SK-N-SH (cell line): ENCODE measurements around the gene ART1. TPM values are rescaled to one million over a fixed set of nuclear protein-coding genes. Genes with fewer than 3 reads are reported as not detected.

Experiments used
- CTCF ChIA-PET: fragments of 300-600, 350-600 bp; formaldehyde crosslinking; extraction: SDS; loops from one replicate; lab custom pipeline; 2021; lab: Yijun Ruan, JAX
- POLR2A ChIA-PET: fragments of 350-600 bp; sonication (Branson Sonifier 250); formaldehyde crosslinking; extraction: SDS; loops from one replicate; lab custom pipeline; 2020; ENCODE audit warnings: antibody characterized with exemption, inconsistent platforms; lab: Yijun Ruan, JAX
- DNase-seq: peaks from one replicate; pipeline ENCODE4 v3.0.0; 2012
- H2AFZ ChIP-seq: fragments of 200-600 bp; sonication (generic); 2 replicates; pipeline ENCODE4 v1.8.1; 2016; ENCODE audit warnings: antibody characterized with exemption, mild to moderate bottlenecking, low read depth
- H3F3A ChIP-seq: fragments of 200-600 bp; sonication (generic); replicated peaks from 2 replicates; pipeline ENCODE3; 2016; ENCODE audit warnings: antibody characterized with exemption, mild to moderate bottlenecking; ENCODE audit not compliant: insufficient read depth
- H3K27ac ChIP-seq, 2 experiments: fragments of 200-500 bp in 1 of 2; fragments of 200-600 bp in 1 of 2; sonication (Bioruptor generic) in 1 of 2; sonication (generic), shearing (Covaris generic) in 1 of 2; 2 replicates each; pipeline versions ENCODE4 v1.5.1 to v1.6.1; 2014 to 2016; ENCODE audit warnings: low read depth in 2 of 2, inconsistent platforms in 1 of 2, low read length in 1 of 2, mild to moderate bottlenecking in 1 of 2, mixed read lengths in 1 of 2
- H3K27me3 ChIP-seq: fragments of 200-600 bp; sonication (generic), shearing (Covaris generic); 2 replicates; pipeline ENCODE4 v1.6.1; 2016; ENCODE audit warnings: mixed run types; ENCODE audit not compliant: insufficient read depth
- H3K36me3 ChIP-seq, 2 experiments: fragments of 200-500 bp in 1 of 2; fragments of 200-600 bp in 1 of 2; sonication (Bioruptor generic) in 1 of 2; sonication (generic) in 1 of 2; replicated peaks in 1 of 2; 2 replicates each; pipeline versions ENCODE3 to v1.5.1; 2014 to 2016; ENCODE audit warnings: low read length in 1 of 2, mild to moderate bottlenecking in 1 of 2; ENCODE audit not compliant: insufficient read depth in 2 of 2, control insufficient read depth in 1 of 2
- H3K4me1 ChIP-seq, 2 experiments: fragments of 200-500 bp in 1 of 2; fragments of 200-600 bp in 1 of 2; sonication (Bioruptor generic) in 1 of 2; sonication (generic), shearing (Covaris generic) in 1 of 2; 2 replicates each; pipeline versions ENCODE4 v1.5.1 to v1.6.1; 2014 to 2016; ENCODE audit warnings: low read depth in 1 of 2, low read length in 1 of 2, mixed run types in 1 of 2; ENCODE audit not compliant: insufficient read depth in 2 of 2, control insufficient read depth in 1 of 2
- H3K4me2 ChIP-seq: fragments of 200-600 bp; sonication (generic), shearing (Covaris generic); 2 replicates; pipeline ENCODE4 v1.6.1; 2017; ENCODE audit warnings: mixed run types
- H3K4me3 ChIP-seq, 2 experiments: fragments of 200-500 bp in 1 of 2; fragments of 200-600 bp in 1 of 2; sonication (Bioruptor generic) in 1 of 2; sonication (generic), shearing (Covaris generic) in 1 of 2; 2 replicates each; pipeline versions ENCODE4 v1.5.1 to v1.8.1; 2014 to 2016; ENCODE audit warnings: low read depth in 2 of 2, inconsistent platforms in 1 of 2, low read length in 1 of 2, mild to moderate bottlenecking in 1 of 2, mixed read lengths in 1 of 2, moderate library complexity in 1 of 2
- H3K79me2 ChIP-seq: fragments of 200-600 bp; sonication (generic); 2 replicates; pipeline ENCODE4 v1.8.1; 2017; ENCODE audit warnings: mild to moderate bottlenecking; ENCODE audit not compliant: insufficient read depth
- H3K9ac ChIP-seq: fragments of 200-600 bp; sonication (generic); 2 replicates; pipeline ENCODE4 v1.6.1; 2017; ENCODE audit warnings: mixed run types
- H3K9me2 ChIP-seq: fragments of 200-600 bp; sonication (generic); 2 replicates; pipeline ENCODE4 v1.6.1; 2017; ENCODE audit warnings: mixed run types
- H3K9me3 ChIP-seq: fragments of 200-600 bp; sonication (generic); 2 replicates; pipeline ENCODE4 v1.6.1; 2017; ENCODE audit warnings: mixed run types, mild to moderate bottlenecking, moderate library complexity
- H4K20me1 ChIP-seq: fragments of 200-600 bp; sonication (generic); 2 replicates; pipeline ENCODE4 v1.6.1; 2017; ENCODE audit warnings: mild to moderate bottlenecking, mixed run types; ENCODE audit not compliant: insufficient read depth
- ELF1 ChIP-seq: IDR thresholded peaks from 2 replicates; pipeline ENCODE4 v1.4.0; 2012
- FOXJ3 ChIP-seq: sonication (generic); formaldehyde crosslinking; IDR thresholded peaks from 2 replicates; pipeline ENCODE4 v1.5.1; 2020; ENCODE audit warnings: mild to moderate bottlenecking, missing genetic modification reagents
- FOXM1 ChIP-seq: IDR thresholded peaks from 2 replicates; pipeline ENCODE4 v1.4.0; 2012; ENCODE audit warnings: low read depth, mild to moderate bottlenecking
- GABPA ChIP-seq: IDR thresholded peaks from 2 replicates; pipeline ENCODE4 v1.4.0; 2012; ENCODE audit warnings: low read depth, mild to moderate bottlenecking
- JUND ChIP-seq: IDR thresholded peaks from 2 replicates; pipeline ENCODE4 v1.4.0; 2012
- NFIC ChIP-seq: IDR thresholded peaks from 2 replicates; pipeline ENCODE4 v1.4.0; 2012; ENCODE audit warnings: borderline replicate concordance
- NRF1 ChIP-seq: IDR thresholded peaks from 2 replicates; pipeline ENCODE4 v1.6.1; 2012; ENCODE audit warnings: low read depth, mild to moderate bottlenecking, low read length
- RCOR1 ChIP-seq: fragments of 150-350 bp; IDR thresholded peaks from 2 replicates; pipeline ENCODE4 v1.6.1; 2017; ENCODE audit warnings: antibody characterized with exemption, low read length
- SIN3A ChIP-seq: IDR thresholded peaks from 2 replicates; pipeline ENCODE4 v1.6.1; 2012; ENCODE audit warnings: low read depth, mild to moderate bottlenecking, low read length, moderate library complexity, borderline replicate concordance
- TAF1 ChIP-seq: IDR thresholded peaks from 2 replicates; pipeline ENCODE4 v1.6.1; 2012; ENCODE audit warnings: low read depth, mild to moderate bottlenecking, low read length, moderate library complexity, borderline replicate concordance
- YY1 ChIP-seq: IDR thresholded peaks from 2 replicates; pipeline ENCODE4 v1.4.0; 2012; ENCODE audit warnings: low read depth, mild to moderate bottlenecking
- WGBS: methylation state at CpG from one replicate; pipeline ENCODE4 v1.1.6; 2017; ENCODE audit warnings: low lambda C conversion rate; 5-methylcytosine and 5-hydroxymethylcytosine counted together
- polyA plus RNA-seq, 3 experiments: library from polyadenylated mRNA; depleted of rRNA; stranded (reverse); fragments of >200 nt; gene quantifications; 2 replicates each; pipeline ENCODE4 v1.2.3, GENCODE V29; 2012
- TF ChIP-seq, protein P1 (sequence below): fragments of 150-350 bp; IDR thresholded peaks from 2 replicates; pipeline ENCODE4 v1.6.1; 2016; ENCODE audit warnings: mild to moderate bottlenecking, low read depth, low read length
- TF ChIP-seq, protein P2 (sequence below): fragments of 200-600 bp; sonication (generic); IDR thresholded peaks from 2 replicates; pipeline ENCODE4 v1.6.1; 2017; ENCODE audit warnings: antibody characterized with exemption, mild to moderate bottlenecking, moderate library complexity
- TF ChIP-seq, protein P3 (sequence below): fragments of 150-350 bp; IDR thresholded peaks from 2 replicates; pipeline ENCODE4 v1.6.1; 2017; ENCODE audit warnings: antibody characterized with exemption, low read length, low read depth, borderline replicate concordance
- TF ChIP-seq, protein P4 (sequence below): IDR thresholded peaks from 2 replicates; pipeline ENCODE4; 2012
- TF ChIP-seq, protein P5 (sequence below): IDR thresholded peaks from 2 replicates; pipeline ENCODE4 v1.4.0; 2012; ENCODE audit warnings: low read depth, borderline replicate concordance

ART1 gene
- polyA plus RNA-seq, 1 of the 3 experiments (the other 2 are of a cell fraction), result not detected

DNA sequence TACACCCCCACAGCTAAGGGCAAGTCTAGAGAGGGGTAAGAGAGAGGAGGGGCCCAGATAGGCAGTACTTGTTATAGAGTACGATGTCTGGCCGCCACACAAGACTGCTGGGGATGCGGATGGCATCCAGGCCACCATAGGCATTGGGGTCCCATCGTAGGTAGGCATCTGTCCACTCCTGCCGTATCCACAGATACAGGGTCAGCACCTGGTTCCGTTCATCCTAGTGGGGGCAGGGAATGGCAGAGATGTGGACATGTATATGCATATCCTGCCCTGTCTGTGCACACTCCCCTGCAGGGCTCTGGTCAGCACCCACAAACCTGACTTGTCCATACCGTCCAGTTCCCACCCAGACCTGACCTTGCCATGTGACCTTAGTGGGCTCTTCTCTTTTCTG, 24.2 kb downstream of the ART1 start:
- Histone ChIP-seq H4K20me1 (no peaks in the 10 kb centered on the region), H3K4me1 (no peaks in the 10 kb centered on the region; a peak in 1 of 4 replicates), H2AFZ (no peak overlapping the region), H3K9me2 (no peaks in the 10 kb centered on the region), H3K9me3 (no peaks in the 10 kb centered on the region), H3K79me2 (no peaks in the 10 kb centered on the region), H3K36me3 (peaks cover 10 to 50% of the 10 kb centered on the region in 2 experiments), H3K27me3 (no peaks in the 10 kb centered on the region), H3K4me3 (no peak overlapping the region), H3K4me2 (no peak overlapping the region), H3K27ac (no peak overlapping the region), H3F3A (no peaks in the 10 kb centered on the region), H3K9ac (no peak overlapping the region)
- CTCF ChIA-PET, result no interaction called here
- WGBS, result 95% methylated on average over 6 of the region's 7 CpGs
- POLR2A ChIA-PET, result no interaction called here
- DNase-seq, result no peak
- TF ChIP-seq, protein P1, sequence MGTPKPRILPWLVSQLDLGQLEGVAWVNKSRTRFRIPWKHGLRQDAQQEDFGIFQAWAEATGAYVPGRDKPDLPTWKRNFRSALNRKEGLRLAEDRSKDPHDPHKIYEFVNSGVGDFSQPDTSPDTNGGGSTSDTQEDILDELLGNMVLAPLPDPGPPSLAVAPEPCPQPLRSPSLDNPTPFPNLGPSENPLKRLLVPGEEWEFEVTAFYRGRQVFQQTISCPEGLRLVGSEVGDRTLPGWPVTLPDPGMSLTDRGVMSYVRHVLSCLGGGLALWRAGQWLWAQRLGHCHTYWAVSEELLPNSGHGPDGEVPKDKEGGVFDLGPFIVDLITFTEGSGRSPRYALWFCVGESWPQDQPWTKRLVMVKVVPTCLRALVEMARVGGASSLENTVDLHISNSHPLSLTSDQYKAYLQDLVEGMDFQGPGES, result no peak
- TF ChIP-seq, protein P2, sequence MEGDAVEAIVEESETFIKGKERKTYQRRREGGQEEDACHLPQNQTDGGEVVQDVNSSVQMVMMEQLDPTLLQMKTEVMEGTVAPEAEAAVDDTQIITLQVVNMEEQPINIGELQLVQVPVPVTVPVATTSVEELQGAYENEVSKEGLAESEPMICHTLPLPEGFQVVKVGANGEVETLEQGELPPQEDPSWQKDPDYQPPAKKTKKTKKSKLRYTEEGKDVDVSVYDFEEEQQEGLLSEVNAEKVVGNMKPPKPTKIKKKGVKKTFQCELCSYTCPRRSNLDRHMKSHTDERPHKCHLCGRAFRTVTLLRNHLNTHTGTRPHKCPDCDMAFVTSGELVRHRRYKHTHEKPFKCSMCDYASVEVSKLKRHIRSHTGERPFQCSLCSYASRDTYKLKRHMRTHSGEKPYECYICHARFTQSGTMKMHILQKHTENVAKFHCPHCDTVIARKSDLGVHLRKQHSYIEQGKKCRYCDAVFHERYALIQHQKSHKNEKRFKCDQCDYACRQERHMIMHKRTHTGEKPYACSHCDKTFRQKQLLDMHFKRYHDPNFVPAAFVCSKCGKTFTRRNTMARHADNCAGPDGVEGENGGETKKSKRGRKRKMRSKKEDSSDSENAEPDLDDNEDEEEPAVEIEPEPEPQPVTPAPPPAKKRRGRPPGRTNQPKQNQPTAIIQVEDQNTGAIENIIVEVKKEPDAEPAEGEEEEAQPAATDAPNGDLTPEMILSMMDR, result no peak
- TF ChIP-seq GABPA, result no peak

DNA sequence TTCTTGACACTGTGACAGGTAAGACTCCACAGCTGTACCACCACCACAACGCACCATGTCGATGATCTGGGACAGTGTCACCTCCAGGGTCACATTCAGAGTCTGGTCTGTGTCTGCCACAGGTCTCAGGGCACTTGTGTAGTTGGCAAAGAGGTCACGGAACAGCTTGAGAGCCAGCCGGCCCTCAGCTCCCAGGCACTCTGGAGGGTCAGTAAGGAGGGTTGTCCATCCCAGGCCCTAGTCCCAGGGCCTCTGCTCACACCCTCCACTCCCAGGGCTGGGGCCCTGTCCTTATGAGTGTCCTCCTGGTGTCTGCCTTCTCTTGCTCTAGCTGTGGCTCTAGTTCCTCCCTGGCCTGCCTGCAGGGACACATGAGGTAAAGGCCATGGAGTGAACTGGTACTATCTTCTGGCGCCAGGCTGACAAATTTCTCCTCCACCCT, 24.8 kb downstream of the ART1 start:
- Histone ChIP-seq H3F3A (no peaks in the 10 kb centered on the region), H4K20me1 (peaks cover 4% of the 10 kb centered on the region; the same call in 1 of the 2 replicates), H3K4me1 (no peaks in the 10 kb centered on the region; a peak in 1 of 4 replicates), H3K27me3 (no peaks in the 10 kb centered on the region), H3K4me2 (no peak overlapping the region), H3K27ac (no peak overlapping the region), H3K36me3 (peaks cover 13 to 53% of the 10 kb centered on the region in 2 experiments), H3K9ac (no peak overlapping the region), H3K79me2 (no peaks in the 10 kb centered on the region), H3K9me2 (no peaks in the 10 kb centered on the region), H3K9me3 (no peaks in the 10 kb centered on the region), H3K4me3 (no peak overlapping the region), H2AFZ (no peak overlapping the region)
- ChIA-PET CTCF (no interaction called here), POLR2A (no interaction called here)
- no peak for DNase-seq
- TF ChIP-seq JUND, result no peak
- TF ChIP-seq NRF1, result no peak
- no peak for TF ChIP-seq ELF1
- no peak for TF ChIP-seq RCOR1
- TF ChIP-seq YY1, result no peak
- no peak for TF ChIP-seq TAF1
- TF ChIP-seq, protein P3, sequence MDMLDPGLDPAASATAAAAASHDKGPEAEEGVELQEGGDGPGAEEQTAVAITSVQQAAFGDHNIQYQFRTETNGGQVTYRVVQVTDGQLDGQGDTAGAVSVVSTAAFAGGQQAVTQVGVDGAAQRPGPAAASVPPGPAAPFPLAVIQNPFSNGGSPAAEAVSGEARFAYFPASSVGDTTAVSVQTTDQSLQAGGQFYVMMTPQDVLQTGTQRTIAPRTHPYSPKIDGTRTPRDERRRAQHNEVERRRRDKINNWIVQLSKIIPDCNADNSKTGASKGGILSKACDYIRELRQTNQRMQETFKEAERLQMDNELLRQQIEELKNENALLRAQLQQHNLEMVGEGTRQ, result no peak
- TF ChIP-seq SIN3A, result no peak
- TF ChIP-seq GABPA, result no peak
- TF ChIP-seq, protein P4, sequence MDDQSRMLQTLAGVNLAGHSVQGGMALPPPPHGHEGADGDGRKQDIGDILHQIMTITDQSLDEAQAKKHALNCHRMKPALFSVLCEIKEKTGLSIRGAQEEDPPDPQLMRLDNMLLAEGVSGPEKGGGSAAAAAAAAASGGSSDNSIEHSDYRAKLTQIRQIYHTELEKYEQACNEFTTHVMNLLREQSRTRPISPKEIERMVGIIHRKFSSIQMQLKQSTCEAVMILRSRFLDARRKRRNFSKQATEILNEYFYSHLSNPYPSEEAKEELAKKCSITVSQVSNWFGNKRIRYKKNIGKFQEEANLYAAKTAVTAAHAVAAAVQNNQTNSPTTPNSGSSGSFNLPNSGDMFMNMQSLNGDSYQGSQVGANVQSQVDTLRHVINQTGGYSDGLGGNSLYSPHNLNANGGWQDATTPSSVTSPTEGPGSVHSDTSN, result no peak
- no peak for TF ChIP-seq FOXM1
- TF ChIP-seq FOXJ3 (CRISPR knock-in tag), result no peak
- TF ChIP-seq, protein P1, result no peak
- TF ChIP-seq NFIC, result no peak
- TF ChIP-seq, protein P5, sequence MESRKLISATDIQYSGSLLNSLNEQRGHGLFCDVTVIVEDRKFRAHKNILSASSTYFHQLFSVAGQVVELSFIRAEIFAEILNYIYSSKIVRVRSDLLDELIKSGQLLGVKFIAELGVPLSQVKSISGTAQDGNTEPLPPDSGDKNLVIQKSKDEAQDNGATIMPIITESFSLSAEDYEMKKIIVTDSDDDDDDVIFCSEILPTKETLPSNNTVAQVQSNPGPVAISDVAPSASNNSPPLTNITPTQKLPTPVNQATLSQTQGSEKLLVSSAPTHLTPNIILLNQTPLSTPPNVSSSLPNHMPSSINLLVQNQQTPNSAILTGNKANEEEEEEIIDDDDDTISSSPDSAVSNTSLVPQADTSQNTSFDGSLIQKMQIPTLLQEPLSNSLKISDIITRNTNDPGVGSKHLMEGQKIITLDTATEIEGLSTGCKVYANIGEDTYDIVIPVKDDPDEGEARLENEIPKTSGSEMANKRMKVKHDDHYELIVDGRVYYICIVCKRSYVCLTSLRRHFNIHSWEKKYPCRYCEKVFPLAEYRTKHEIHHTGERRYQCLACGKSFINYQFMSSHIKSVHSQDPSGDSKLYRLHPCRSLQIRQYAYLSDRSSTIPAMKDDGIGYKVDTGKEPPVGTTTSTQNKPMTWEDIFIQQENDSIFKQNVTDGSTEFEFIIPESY, result no peak
- 98% methylated on average over 3 of the region's 5 CpGs for WGBS
